GM19467 (cell line): ENCODE data around the gene KRT6B.
"Not testable (repeated sequence)": the region's sequence is repeated elsewhere in the genome, so short reads cannot be mapped to it uniquely, and the experiment has no call there.

ENCODE experiments used
- ATAC-seq: cut with Tn5 transposase; IDR thresholded peaks from one replicate; pipeline ENCODE4 v1.9.1; 2021; ENCODE audit warnings: mild to moderate bottlenecking, moderate library complexity; ENCODE audit not compliant: unreplicated experiment

Gene KRT6B

GRCh38 chr12:52452101-52452500, at the start of gene KRT6B:
TSS of gene KRT6B (minus strand) at chr12:52452146. CDS start at chr12:52452078, 68 bp downstream.
- ATAC-seq = no peak

- no peak for ATAC-seq
Observed at GRCh38 chr12:52501490-52501889, 49.5 kb upstream of the KRT6B start.

GRCh38 chr12:52500574-52500973, 48.6 kb upstream of the KRT6B start:
- not testable (repeated sequence) for ATAC-seq

GRCh38 chr12:52499806-52500560, 48.0 kb upstream of the KRT6B start:
- no peak for ATAC-seq

GRCh38 chr12:52498946-52499345, 47.0 kb upstream of the KRT6B start:
- no peak for ATAC-seq

GRCh38 chr12:52497975-52498374, 46.0 kb upstream of the KRT6B start:
- no peak for ATAC-seq

- ATAC-seq = no peak
Observed at GRCh38 chr12:52496590-52497071, 44.7 kb upstream of the KRT6B start.

GRCh38 chr12:52496054-52496453, 44.1 kb upstream of the KRT6B start:
- no peak for ATAC-seq

- ATAC-seq = no peak
Observed at GRCh38 chr12:52495389-52495788, 43.4 kb upstream of the KRT6B start.

- no peak for ATAC-seq
Observed at GRCh38 chr12:52494518-52494917, 42.6 kb upstream of the KRT6B start.

- no peak for ATAC-seq
Observed at GRCh38 chr12:52494100-52494499, 42.2 kb upstream of the KRT6B start.

- ATAC-seq = no peak
Observed at GRCh38 chr12:52493172-52493571, 41.2 kb upstream of the KRT6B start, which contains the start of gene KRT6A. TSS of gene KRT6A (minus strand) at chr12:52493257. CDS start at chr12:52493188, 69 bp downstream.

- not testable (repeated sequence) for ATAC-seq
Observed at GRCh38 chr12:52492405-52492804, 40.5 kb upstream of the KRT6B start.

- ATAC-seq = not testable (repeated sequence)
Observed at GRCh38 chr12:52491495-52491894, 39.5 kb upstream of the KRT6B start.

GRCh38 chr12:52488736-52489135, 36.8 kb upstream of the KRT6B start:
- no peak for ATAC-seq

GRCh38 chr12:52487744-52488443, 35.9 kb upstream of the KRT6B start:
- ATAC-seq = not testable (repeated sequence)

- no peak for ATAC-seq
Observed at GRCh38 chr12:52487211-52487610, 35.3 kb upstream of the KRT6B start.

- ATAC-seq = no peak
Observed at GRCh38 chr12:52486166-52487105, 34.5 kb upstream of the KRT6B start.

GRCh38 chr12:52480073-52480472, 28.1 kb upstream of the KRT6B start:
- no peak for ATAC-seq

- no peak for ATAC-seq
Observed at GRCh38 chr12:52477651-52478050, 25.7 kb upstream of the KRT6B start.

- no peak for ATAC-seq
Observed at GRCh38 chr12:52474212-52474611, 22.3 kb upstream of the KRT6B start.
